ENCODE data around the gene TBC1D9. TPM values are rescaled to one million over a fixed set of nuclear protein-coding genes. Genes with fewer than 3 reads are reported as not detected.

TBC1D9 gene
- total RNA-seq, 1 donor from 2014 or later: 20.3 TPM

DNA sequence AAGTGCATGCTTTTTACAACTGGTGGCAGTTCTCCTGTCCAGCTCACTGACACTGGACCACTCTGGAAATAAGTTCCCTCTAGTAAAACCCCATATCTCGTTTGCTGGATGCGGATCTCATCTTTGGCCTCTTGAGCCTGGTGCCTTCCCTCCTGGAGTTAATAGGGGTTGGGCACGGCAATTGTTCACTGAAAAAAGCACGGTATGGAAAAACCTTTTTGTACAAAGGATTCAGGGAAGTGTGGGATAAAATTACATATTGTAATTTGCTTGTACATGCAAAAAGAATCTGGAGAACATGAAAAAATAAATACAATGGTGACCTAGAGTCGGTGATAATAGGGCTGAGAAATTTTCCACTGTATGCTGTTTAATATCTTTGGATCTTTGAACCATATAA lies 30.6 kb downstream of the TBC1D9 start:
- no peak for DNase-seq (ENCODE audit: low read depth)
- H3K4me3 ChIP-seq (ENCODE audit: low read depth, low read length): no peak overlapping the region
- TF ChIP-seq, protein P1, sequence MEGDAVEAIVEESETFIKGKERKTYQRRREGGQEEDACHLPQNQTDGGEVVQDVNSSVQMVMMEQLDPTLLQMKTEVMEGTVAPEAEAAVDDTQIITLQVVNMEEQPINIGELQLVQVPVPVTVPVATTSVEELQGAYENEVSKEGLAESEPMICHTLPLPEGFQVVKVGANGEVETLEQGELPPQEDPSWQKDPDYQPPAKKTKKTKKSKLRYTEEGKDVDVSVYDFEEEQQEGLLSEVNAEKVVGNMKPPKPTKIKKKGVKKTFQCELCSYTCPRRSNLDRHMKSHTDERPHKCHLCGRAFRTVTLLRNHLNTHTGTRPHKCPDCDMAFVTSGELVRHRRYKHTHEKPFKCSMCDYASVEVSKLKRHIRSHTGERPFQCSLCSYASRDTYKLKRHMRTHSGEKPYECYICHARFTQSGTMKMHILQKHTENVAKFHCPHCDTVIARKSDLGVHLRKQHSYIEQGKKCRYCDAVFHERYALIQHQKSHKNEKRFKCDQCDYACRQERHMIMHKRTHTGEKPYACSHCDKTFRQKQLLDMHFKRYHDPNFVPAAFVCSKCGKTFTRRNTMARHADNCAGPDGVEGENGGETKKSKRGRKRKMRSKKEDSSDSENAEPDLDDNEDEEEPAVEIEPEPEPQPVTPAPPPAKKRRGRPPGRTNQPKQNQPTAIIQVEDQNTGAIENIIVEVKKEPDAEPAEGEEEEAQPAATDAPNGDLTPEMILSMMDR (conservative IDR thresholded peaks at IDR 0.05; ENCODE audit: low read depth, low read length): no peak

GRCh38 chr4:140724760-140725159 lies 31.4 kb downstream of the TBC1D9 start:
- TF ChIP-seq, protein P1 (conservative IDR thresholded peaks at IDR 0.05; ENCODE audit: low read depth, low read length): no peak
- H3K4me3 ChIP-seq (ENCODE audit: low read depth, low read length): no peak overlapping the region
- DNase-seq (ENCODE audit: low read depth): no peak

DNA sequence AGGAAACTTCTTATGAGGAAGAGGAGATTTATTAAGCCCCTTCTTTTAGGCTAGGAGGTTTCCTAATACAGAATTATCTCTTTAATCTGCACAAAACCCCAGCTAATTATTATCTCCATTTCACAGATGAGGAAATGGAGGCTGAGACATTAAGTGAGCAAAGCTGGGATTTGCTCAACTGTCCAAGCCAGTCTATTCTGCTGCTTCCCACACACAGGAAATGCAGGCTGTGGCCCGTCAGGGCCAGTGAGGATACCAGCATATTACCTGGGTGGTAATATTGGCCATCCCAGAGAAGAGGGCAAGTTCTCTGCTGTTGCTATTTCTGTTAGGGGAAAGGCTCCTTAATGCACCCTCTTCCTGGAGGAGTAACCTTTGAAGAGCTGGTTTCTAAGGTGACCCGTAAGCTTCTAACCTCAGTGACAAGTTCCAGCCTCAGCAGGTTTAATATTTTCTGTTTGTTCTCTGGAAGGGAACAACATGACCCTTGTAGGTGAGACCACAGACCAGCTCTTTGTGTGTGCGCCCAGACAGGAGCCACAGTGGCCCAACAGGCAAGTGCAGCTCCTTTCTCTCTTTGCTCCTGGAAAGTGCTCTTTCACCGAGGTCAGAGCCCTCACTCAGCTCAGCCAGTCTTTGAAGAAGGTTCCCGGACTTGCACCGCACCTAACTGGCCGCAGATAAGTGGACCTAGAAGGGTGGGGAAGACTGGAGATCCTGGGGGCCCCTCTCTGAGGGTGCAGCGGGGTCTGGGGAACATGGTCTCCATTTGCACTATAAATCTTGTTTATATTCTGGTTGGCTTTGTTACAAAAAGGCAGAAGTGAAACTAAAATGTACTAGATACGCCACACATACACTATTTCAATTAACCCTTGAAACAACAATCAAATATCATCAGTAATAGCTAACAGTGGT lies 35.5 kb downstream of the TBC1D9 start:
- peak overlapping the region; percentile 24 for H3K4me3 ChIP-seq (ENCODE audit: low read depth, low read length)

GRCh38 chr4:140719686-140720085 lies 36.5 kb downstream of the TBC1D9 start:
- no peak overlapping the region for H3K4me3 ChIP-seq (ENCODE audit: low read depth, low read length)
- no peak for DNase-seq (ENCODE audit: low read depth)
- TF ChIP-seq, protein P1 (conservative IDR thresholded peaks at IDR 0.05; ENCODE audit: low read depth, low read length): no peak

More for the DNA sequence above, 35.5 kb downstream of the TBC1D9 start:
- no peak for DNase-seq (ENCODE audit: low read depth)
- TF ChIP-seq, protein P1 (conservative IDR thresholded peaks at IDR 0.05; ENCODE audit: low read depth, low read length): no peak

DNA sequence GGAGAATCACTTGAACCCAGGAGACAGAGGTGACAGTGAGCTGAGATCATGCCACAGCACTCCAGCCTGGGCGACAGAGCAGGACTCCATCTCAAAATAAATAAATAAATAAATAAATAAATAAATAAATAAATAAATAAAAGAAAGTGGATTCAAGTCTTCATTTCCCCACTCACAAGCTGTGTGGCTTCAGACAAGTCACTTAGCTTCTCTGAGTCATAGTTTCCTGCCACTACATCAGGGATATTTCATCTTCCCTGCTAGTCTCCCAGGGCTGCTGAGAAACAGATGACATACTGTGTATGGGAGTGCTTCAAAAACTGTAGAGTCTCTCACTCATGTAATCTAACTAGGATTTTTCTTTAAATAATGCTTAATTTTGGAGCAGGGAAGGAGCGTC lies 37.2 kb downstream of the TBC1D9 start:
- DNase-seq (ENCODE audit: low read depth): no peak
- TF ChIP-seq, protein P1 (conservative IDR thresholded peaks at IDR 0.05; ENCODE audit: low read depth, low read length): no peak
- no peak overlapping the region for H3K4me3 ChIP-seq (ENCODE audit: low read depth, low read length)

GRCh38 chr4:140718241-140718952 lies 37.8 kb downstream of the TBC1D9 start:
- no peak overlapping the region for H3K4me3 ChIP-seq (ENCODE audit: low read depth, low read length)
- peak; percentile 79 for DNase-seq (ENCODE audit: low read depth)
- TF ChIP-seq, protein P1 (conservative IDR thresholded peaks at IDR 0.05; ENCODE audit: low read depth, low read length): no peak

Measured in epithelial cell of proximal tubule (primary cell).